HG03469 (cell line): ENCODE results near the gene CRAT.

Experiments
- ATAC-seq: cut with Tn5 transposase; IDR thresholded peaks from one replicate; pipeline ENCODE4 v1.9.1; 2021; ENCODE audit warnings: mild to moderate bottlenecking, moderate library complexity, moderate number of reproducible peaks; ENCODE audit not compliant: unreplicated experiment

Gene CRAT

DNA sequence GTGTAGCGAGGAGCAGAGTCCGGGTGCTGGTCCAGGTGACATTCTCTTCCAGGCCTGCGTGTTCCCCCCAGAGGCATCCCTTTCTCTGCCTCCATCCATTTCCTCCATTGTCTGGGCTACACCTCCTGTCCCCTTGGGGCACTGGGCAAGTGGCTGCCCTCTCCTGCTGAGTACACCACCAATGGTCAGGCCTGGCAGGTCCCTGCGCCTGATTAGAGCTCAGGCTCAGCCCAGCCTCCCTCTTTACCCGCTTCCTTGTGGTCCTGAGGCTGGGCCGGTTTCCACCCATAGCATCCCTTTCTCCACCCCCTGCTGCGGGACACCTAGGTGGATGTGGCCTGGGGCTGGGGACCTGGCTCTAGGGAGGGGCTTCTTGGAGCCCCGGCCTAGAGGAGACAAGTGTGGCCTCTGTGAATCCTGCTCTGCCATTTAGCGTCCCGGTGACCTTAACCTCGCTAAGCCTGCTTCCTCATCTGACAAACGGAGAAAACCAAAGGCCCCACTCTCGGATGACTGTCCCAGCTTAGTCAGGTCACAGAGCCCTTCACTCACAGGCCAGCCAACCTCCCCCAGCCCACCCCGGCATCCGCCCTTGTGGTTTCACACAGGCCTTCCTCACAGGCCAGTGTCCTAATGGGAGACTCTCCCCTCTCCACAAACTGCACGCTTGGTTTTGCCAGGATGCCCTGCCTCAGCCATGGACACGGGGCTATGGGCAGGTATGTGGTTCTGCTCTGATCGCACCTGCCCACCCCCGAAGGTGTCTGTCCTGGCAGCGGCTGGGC is 16.8 kb downstream of the CRAT start:
- no peak for ATAC-seq

DNA sequence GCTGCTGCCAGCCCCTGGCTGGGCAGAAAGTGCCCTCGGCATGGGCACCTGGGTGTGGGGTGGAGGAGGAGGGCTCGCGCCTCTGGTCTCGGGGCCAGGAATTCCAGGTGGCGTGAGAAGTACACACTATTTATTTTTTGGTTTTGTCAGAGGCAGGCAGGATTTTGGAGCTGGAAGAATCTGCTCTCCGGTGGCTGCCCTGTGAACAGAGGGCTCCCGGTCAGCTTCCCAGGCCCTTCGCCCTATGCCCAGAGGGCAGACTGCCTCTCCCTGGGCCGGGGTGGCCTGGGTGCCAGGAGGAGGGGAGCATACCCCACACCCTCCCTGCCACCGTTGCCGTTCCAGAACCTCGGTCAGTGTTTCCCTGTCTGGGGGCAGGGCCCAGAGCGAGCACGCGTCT is 21.3 kb downstream of the CRAT start:
- no peak for ATAC-seq

DNA sequence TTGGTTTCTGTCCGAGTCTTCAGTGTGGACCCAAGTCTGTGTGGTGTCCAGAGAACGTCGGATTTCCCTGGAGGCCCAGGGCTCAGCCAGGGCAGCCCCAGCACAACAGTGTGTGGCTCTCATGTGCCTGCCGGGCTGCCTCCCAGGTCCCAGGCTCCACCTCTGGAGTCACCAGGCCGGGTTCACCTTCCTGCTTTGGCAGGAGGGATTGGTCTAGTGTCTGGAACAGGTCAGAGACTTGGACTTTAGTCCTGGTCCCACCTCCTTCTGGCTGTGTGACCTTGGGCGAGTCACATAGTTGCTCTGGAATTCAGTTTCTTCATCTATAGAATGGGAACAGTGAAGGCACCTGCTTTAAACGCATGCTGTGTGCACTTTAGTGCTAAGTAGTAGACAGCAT is 26.5 kb downstream of the CRAT start:
- ATAC-seq = no peak

DNA sequence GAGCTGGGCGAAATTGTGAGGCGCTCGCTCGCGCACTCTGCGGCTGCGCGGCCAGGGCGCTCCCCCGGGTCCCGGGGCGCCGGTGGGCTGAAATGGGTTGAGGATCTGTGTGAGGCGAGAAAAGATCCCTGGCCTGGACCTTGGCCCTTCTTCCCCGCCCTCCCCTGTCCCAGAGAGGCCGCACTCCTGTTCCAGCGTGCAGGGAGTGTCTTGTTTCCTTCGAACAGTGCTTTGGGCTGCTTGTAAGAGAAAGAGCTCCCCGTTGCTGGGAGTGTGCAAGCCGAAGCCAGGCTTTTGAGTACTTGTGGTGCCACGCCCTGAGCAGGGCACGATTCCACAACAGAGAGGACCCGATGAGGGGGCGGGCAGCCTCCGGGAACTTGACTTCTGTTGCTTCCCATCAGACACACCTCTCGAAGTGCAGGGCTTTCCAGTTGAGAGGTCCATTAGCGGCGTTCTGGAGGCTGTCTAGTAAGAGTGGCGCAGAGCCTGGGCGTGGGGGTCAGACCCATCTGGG is 29.1 kb downstream of the CRAT start:
- ATAC-seq = peak; percentile 30

DNA sequence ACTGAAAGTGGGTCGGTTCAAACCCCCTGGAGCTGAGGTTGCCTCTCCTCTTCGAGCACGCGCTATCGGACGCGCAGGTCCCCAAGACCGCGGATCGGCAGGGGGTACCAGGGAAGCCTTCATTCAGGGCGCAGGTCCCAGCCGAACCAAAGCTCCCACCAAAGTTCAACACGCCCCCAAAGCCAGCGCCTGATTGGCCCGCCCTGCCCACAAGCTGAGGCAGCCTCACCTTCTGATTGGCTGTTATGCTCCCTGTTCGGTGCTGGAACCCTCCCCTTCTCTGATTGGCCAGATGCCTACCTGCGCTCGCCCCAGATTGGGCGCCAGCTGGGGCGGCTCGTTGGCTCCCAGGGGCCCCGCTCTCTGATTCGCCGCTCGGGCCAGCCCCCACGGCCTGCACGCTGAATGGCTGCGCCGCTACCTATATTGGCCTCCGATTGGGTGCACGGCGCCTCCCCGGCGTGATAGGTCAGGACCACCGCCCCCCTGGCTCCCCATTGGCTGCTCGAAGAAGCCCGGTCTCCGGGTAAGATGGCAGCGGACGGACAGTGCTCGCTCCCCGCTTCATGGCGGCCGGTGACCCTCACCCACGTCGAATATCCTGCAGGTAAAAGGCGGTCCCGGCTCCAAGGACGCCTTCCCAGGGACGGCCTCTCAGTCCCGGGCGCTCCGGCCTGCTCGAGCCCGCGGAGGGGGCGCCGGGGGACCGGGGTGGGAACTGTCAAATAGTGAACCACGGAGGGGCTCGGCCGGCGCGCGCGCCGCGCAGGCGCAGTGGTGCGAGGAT is 29.8 kb downstream of the CRAT start, which contains the start of gene DOLPP1:
Gene DOLPP1, plus strand, starts transcription at position 511 of the 787 bp plus-strand sequence. Its CDS starts 21 bp downstream, at position 532.
- ATAC-seq = peak; percentile 83

DNA sequence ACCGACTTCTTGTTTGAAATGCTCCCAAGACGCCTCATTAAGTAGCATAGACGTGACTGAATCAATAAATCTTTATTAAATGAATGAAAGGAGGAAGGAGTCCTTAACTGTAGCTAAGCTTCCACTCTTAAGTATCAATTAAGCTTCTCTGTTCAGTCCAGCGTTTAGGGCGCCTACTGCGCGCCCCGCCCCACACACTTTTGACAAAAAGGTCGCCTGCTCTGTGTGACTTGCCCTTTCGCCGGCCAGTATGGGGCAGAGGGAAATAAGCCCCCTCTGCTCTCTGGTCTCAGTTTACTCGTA is 30.3 kb downstream of the CRAT start:
- no peak for ATAC-seq

DNA sequence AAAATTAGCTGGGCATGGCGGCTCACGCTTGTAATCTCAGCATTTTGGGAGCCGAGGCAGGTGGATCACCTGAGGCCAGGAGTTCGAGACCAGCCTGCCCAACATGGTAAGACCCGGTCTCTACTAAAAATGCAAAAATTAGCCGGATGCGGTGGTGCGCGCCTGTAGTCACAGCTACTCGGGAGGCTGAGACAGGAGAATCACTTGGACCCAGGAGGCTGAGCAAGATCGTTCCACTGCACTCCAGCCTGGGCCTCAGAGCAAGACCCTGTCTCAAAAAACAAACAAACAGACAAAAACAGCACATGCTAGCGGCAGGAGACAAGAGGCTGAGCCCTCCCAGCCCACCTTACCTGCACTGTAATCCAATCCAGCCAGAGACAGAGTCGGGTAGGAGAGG is 30.8 kb downstream of the CRAT start:
- ATAC-seq = no peak

DNA sequence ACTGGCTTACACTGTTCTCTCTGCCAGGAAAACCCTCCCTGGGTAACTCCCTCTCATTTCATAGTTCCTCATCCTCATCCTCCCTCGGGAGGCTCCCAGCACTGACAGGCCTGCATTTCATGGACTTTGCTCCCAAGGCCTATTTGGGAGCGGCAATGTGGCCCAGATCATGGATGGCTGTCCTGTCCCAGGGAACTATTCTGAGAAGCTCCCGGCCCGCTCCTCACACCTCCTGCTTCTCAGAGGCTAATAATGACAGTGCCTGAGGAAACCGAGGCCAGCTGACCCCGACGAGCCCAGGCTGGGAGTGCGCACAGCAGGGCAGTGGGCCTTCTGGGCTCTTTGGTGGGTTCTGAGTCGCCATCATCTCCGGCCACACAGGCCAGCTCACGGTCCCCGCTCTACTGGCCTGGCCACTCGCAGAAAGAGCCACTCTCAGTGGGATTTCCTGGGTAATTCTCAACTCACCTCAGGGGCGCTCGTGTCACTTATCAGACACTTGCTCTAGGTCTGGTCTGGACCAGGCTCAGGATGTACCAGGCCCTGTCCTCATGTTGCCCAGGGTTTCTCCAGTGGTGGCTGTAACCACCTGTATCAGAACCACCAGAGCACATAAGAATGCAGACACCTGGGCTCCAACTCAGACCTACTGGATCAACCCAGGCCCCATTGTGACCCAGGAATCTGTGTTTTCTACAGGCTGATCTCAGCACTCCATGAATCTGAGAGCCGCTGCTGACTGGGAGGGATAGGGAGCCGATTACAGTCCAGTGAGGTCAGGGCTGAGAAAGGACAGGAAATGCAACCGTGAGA is 31.7 kb downstream of the CRAT start:
- ATAC-seq = no peak

DNA sequence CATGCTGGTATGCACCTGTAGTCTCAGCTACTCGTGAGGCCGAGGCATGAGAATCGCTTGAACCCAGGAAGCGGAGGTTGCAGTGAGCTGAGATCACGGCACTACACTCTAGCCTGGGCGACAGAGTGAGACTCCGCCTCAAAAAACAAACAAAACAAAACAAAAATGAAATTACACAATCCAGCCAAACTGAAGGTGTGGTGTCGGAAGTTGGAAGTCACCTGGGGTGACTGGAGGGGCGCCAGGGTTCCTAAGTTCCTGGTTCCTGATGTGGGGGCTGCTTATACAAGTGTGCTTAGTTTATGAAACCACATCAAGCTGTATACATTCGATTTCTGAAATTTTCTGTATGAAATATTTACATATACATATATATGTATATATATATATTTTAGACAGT is 33.4 kb downstream of the CRAT start:
- ATAC-seq = no peak

DNA sequence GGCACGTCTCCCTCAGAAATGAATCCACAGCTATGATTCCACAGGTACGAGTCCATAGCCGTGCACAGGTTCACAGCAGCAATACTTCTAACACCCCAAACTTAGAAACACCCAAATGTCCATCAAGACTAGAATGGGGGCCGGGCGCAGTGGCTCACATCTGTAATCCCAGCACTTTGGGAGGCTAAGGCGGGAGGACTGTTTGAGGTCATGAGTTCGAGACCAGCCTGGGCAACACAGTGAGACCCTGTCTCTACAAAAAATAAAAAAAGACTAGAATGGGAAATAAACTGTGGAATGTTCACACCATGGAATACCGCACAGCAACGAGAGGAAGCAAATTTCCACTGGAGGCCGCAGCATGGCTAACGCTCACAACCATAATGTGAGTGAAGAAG is 34.0 kb downstream of the CRAT start:
- no peak for ATAC-seq

DNA sequence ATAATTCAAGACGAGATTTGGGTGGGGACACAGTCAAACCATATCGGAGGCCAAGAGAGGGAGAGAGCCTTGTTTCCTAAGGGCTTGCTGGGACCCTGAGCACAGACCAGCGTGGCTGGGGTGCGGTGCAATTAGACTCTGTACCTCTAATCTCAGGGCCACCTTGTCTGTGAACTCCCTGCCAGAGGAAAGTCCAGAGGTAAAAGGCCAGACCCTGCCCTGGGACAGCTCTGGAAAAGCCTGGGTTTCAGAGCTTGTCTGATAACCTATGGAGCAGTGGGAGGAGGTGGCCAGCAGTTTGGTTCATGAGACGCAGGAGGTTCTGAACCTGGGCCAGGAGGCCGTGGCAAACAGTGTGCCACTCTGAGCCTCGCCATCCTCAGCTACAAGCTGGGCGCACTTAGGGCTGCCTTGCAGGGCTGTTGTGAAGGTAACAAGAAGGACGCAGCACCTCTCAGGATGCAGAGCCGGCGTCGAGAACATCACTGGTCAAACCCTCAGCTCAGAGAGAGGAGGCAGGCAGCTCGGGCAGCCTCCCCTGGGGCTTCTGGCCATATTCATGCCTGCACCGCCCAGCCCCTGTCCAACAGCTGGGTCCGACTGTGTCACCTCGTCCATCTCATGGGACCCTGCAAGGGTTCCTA is 34.5 kb downstream of the CRAT start:
- no peak for ATAC-seq

DNA sequence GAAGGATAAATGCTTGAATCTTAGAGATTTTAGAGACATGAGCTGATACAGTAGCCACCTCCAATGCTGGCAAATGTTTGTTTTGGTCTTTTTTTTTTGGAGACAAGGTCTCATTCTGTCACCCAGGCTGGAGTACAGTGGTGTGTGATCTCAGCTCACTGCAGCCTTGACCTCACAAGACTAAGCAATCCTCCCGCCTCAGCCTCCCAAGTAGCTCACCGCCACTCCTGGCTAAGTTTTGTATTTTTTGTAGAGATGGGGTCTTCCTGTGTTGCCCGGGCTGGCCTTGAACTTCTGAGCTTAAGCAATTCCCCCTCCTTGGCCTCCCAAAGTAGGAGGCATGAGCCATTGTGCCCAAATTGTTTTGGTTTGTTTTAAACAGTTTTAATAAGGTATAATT is 36.5 kb downstream of the CRAT start:
- ATAC-seq = no peak

DNA sequence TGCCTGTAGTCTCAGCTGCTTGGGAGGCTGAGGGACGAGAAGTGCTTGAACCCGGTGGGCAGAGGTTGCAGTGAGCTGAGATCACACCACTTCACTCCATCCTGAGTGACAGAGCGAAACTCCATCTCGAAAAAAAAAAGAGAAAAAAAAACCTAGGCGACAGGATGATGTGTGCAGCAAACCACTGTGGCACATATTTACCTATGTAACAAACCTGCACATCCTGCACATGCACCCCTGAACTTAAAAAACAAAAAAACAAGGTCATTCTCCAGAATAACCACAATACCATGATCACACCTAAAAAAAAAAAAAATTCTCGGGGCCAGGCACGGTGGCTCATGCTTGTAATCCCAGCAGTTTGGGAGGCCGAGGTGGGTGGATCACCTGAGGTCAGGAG is 37.2 kb downstream of the CRAT start:
- ATAC-seq = no peak

DNA sequence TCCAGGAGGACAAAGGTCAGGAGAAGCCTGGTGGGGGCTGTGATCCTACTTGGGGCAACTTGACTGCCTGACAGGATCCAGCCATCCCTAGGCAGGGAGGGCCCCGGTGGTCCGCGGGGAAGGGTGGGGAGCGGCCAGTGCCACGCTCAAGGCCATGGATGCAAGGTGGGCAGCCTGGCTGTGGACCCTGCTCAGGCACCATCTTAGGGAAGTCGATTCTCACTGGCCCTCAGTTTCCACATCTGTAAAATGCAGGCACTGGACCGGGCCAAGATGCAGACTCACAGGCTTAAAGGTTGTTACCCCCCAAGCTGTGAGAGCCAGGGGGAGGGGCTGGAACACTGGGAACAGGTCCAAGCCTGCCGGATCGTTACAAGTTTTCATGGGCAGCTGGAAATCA is 38.4 kb downstream of the CRAT start:
- no peak for ATAC-seq

DNA sequence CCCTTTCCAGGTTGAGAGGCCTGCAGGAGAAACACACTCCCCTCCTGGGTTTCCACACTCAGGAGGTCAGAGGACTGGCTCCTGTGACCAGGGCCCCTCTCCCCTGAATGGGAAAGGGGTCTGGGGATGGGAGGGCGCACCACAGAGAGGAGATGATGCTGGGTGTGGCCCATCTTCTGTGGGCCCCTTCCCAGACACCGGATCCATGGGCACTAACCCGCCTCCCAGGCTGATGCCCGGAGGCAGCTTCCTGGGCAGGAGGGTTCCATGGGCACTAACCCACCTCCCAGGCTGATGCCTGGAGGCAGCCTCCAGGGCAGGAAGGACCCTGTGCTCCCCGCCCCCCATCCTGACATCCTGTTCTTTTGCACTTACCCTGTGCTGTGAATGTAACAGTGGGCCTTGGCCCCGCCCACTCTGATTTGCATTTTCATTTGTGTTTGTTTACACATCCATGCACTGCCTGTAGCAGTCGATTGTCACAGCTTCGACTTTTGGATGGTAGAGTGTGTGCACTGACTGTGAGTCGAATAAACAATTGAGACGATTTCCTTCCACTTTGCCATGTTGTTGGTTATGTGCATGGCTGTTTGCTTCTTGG is 39.0 kb downstream of the CRAT start:
- no peak for ATAC-seq

DNA sequence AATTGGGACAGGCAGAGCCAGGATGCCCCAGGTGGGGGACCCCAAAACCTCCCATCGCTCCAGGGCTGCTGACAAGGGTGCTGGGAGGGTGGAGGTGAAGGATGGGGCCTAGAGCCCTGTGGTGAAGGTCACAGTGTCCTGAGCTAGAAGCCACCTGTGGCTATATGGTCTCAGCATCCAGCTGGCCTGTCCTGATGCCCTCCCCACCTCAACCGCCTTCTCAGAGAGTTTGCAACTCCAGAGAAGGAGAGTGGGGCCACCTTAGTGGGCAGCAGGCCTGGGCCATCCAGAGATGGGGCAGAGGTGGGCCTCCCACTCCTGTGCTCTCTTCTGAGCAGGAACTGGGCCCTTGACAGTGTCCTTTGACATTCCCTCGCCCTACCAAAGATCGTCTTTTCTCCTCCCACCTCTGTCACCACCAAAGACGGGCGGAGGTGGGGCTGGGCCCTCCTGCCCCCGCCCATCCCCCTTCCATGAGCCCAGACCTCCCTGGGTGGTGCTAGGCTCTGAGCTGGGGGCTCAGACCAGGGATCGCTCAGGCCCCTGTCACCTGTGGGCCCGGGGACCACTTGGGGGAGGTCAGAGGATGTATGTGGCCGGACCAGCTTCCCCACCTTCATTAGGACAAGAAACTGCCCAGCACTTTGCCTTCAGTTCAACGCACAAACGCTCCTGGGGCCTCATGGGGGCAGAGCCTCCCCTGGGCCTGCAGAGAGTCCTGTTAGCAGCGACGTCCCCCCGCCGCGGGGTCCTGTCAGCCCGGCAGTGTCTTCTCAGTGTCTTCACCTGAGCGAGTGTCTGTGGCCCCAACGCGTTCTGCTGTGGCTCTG is 39.7 kb downstream of the CRAT start:
- ATAC-seq = no peak

DNA sequence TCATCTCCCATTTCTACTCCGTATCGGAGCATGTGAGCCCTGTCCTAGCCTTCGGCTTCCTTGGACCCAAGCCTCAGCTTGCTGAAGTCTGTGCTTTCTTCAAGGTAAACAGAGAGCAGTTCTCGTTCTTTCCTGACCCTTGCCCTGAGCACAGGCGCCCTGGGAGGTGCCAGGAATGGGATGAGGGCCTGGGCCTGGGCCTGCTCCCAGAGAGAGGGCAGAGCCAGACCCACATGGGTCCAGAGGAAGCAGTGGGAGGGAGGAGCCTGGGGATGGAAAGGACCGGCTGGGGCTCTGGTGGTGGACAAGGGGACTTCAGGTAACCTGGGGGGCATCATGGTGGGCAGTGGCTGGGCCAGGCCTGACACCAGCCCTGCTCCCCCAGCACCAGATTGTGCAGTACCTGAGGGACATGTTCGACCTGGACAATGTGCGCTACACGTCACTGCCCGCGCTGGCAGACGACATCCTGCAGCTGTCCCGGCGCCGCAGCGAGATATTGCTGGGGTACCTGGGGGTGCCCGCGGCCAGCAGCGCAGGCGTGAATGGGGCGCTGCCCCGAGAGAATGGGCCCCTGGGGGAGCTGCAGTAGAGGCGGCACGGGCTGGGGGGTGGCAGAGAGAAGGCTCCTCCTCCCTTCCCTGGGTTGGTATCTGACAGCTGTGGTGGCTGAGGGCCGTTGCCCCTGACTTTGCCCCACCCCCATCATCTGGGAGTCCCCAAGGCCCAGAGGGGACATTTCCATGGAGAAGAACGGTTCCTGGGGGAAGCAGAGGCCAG is 40.5 kb downstream of the CRAT start:
- ATAC-seq = no peak

DNA sequence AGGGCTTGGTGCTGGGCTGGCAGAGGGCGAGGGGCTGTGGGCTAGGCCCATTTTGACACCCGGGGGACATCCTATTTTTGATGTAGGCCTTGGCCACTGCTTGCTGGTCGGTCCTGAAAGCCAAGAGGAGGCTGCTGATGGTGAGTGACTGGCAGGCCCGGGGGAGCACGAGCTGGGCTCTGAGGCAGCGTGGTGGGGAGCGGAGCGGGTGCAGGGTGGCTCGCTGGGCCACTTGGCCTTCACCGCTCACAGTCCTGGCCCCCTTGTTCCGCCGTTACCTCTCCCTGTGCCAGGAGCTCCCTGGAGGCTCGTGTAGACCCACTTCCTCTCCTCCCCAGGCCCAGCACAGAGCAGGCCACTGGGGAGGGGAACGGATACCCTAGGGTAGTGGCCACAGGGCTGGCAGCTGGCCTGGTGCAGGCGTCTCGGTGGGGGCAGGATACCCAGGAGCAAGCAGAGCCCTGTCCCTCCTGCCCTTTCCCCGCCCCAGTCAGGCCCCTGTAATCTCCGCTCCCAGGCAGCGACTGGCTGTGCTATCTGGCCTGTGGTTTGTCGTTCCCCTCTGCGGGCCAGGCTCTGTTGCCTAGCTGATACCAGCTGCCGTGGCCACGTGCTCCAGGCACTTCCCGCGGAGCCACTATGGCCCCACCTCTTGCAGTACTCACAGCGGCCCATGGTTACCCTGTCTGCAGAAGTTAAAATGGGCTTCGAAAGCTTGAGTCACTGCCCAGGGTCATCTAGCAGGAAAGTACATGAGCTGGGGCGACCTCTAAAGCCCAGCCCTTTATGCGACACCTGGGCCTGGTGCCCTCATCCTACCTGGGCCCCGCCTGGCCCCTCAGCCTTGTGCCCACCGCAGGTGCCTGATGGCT is 41.4 kb downstream of the CRAT start:
- no peak for ATAC-seq
